ENCODE measurements around the gene UBE2E3.

The UBE2E3 gene

DNA sequence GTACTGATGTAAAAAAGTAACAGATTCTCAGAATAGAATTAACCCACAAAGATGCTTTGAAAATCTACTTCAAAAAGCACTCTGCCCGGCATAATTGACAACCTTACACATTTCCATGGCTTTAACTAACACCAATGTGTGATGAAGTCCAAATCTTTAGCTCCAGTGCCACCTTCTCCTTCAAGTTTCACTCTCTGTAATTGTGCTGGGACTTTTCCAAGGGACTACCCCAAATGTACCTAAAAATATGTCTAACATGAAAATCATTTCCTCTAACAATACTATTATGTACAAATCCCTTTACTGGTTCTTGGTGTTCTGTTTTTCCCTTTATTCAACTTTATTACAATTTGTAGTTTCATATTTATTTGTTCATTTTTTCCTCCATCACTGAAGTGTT lies 20.6 kb upstream of the UBE2E3 start:
- Mint-ChIP-seq H3K9me3 (no peaks in the 10 kb centered on the region), H3K4me1 (no peaks in the 10 kb centered on the region), H3K36me3 (no peaks in the 10 kb centered on the region), H3K4me3 (no peak overlapping the region), H3K27me3 (peaks cover 11% of the 10 kb centered on the region), H3K27ac (no peak overlapping the region)
- ATAC-seq (ENCODE audit: low read depth), result no peak
- DNase-seq (ENCODE audit: low spot score in 2 of 2), result no peak

DNA sequence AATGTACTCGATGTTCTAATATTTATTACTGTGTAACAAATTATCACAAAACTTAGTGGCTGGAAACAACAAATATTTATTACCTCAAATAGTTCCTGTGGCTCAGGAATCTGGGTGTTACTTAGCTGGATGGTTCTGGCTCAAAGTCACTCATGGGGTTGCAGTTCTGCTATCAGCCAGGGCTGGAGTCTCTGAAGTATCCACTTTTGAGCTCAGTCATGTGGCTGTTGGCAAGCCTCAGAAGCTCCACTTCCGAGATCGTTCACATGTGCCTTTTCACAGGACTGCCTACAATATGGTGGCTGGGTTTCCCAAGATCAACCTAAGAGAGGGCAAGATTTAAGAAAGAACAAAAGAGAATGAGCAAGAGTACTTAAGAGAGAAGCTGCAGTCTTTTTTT lies 19.4 kb upstream of the UBE2E3 start:
- Mint-ChIP-seq H3K4me1 (no peaks in the 10 kb centered on the region), H3K4me3 (no peak overlapping the region), H3K27ac (no peak overlapping the region), H3K9me3 (no peaks in the 10 kb centered on the region), H3K27me3 (peaks cover 13% of the 10 kb centered on the region), H3K36me3 (no peaks in the 10 kb centered on the region)
- ATAC-seq (ENCODE audit: low read depth), result no peak
- no peak for DNase-seq (ENCODE audit: low spot score in 2 of 2)

DNA sequence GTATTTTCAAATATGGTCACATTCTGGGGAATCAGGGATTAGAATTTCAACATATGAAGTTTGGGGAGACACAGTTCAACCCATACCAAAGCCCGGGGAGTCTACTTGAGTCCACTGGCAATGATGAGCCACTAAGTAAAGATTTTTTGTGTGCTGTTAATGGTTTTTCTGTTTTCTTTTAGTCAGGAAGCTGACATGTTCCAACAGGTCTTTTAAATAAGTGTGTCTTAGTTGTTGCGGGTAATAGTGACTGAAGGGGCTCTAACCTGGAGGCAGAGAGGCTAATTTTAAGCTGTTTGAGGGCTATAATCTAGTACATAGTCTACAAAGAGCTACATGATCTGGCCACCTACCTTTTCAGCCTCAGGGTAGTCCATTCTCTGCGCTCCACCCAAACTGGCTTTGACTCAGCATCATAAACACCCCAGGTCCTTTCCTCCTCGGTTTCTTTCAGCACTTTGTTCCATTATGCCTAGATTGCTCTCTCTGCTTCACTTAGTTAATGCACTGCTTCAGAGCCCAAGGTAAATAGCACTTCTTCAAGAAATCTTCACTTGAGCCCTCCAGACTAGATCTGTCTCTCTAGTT lies 17.6 kb upstream of the UBE2E3 start:
- Mint-ChIP-seq H3K9me3 (no peaks in the 10 kb centered on the region), H3K4me3 (no peak overlapping the region)
- no peak for ATAC-seq (ENCODE audit: low read depth)

DNA sequence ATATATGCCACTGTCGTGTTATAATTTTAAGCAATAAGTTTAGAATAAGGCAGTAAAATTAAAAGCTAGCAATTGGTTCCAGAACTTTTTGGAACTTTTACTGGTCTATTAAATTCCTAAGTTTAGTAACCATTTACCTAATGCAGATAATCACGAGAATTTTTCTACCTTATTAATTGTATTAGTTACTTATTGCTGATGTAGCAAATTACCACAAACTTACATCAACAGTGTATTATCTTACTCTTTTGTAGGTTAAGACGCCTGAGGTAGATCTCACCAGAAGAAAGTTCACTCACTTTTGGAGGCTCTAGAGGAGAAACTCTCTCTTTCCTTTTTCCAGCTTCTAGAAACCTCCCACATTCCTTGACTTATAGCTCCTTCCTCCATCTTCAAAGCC lies 14.0 kb upstream of the UBE2E3 start:
- H3K27me3 Mint-ChIP-seq, result peaks cover 10% of the 10 kb centered on the region
- DNase-seq (ENCODE audit: low spot score in 2 of 2) (no peak), ATAC-seq (ENCODE audit: low read depth) (no peak)
- H3K36me3 Mint-ChIP-seq, result no peaks in the 10 kb centered on the region
- no peaks in the 10 kb centered on the region for H3K4me1 Mint-ChIP-seq
- H3K9me3 Mint-ChIP-seq, result no peaks in the 10 kb centered on the region
- no peak overlapping the region for H3K27ac Mint-ChIP-seq
- H3K4me3 Mint-ChIP-seq, result no peak overlapping the region

More for the DNA sequence above, 17.6 kb upstream of the UBE2E3 start:
- Mint-ChIP-seq H3K4me1 (no peaks in the 10 kb centered on the region), H3K27me3 (peaks cover 11% of the 10 kb centered on the region), H3K36me3 (no peaks in the 10 kb centered on the region), H3K27ac (no peak overlapping the region)
- DNase-seq (ENCODE audit: low spot score in 2 of 2), result no peak

DNA sequence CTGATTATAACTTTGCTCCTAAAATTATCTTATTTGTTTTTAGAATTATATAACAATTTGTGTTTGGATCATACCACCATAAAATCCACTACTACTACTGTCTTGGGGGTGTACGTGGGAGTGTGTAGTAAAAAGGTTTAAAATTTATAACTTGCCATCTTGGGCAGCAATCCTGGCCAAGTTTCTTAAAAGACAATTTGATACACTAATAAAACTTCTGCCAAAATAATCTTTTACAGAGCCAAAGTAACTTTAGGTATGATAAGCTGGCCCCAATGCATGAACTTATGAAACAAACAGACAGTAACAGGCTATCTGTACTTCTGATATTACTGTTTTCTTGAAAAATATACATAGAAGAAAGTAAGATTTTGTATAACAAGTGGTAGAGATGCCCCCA lies 11.3 kb upstream of the UBE2E3 start:
- H3K27me3 Mint-ChIP-seq, result peaks cover 2% of the 10 kb centered on the region
- no peak overlapping the region for H3K4me3 Mint-ChIP-seq
- no peak overlapping the region for H3K27ac Mint-ChIP-seq
- no peaks in the 10 kb centered on the region for H3K36me3 Mint-ChIP-seq
- no peak for DNase-seq (ENCODE audit: low spot score in 2 of 2)
- H3K9me3 Mint-ChIP-seq, result no peaks in the 10 kb centered on the region
- no peak for ATAC-seq (ENCODE audit: low read depth)
- H3K4me1 Mint-ChIP-seq, result no peaks in the 10 kb centered on the region

DNA sequence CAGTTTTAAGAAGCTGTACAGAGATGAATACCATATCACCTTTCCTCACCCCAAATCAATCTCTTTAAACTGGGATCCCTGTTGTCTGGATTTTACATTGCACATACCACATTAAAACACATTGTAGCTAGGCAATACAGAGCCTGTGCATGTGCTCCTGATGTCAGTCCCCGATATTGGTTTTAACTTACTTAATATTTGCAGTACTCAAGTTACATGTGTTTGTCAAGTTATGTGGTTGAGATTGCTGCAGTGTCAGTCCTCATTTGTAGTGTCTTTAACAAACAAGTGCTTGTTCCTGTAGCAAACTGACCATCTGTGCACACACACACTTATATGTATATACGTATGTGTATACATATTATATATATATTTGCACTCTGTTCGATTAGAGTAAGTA lies 10.4 kb upstream of the UBE2E3 start:
- ATAC-seq (ENCODE audit: low read depth) (no peak), DNase-seq (ENCODE audit: low spot score in 2 of 2) (no peak)
- Mint-ChIP-seq H3K27me3 (peaks cover 2% of the 10 kb centered on the region), H3K9me3 (no peaks in the 10 kb centered on the region), H3K27ac (no peak overlapping the region), H3K4me1 (no peaks in the 10 kb centered on the region), H3K36me3 (no peaks in the 10 kb centered on the region), H3K4me3 (no peak overlapping the region)

DNA sequence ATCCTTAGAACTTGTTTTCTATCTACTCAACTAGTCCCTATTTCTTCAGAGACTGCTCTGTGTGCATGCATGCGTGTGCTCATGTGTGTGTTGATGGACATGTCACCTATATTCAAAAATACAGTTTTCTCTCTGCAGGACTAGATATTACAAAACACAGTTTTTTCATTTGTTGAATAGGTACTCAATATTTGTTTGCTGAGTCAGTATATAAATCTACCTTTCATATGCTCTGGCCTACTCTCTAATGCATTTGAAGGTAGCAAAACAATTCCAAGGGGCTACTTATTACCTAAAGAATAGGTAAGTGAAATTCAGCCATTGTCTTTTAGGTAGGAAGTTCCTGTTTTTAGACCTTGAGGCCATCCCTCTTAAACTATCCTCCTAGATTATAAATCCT lies 8.6 kb upstream of the UBE2E3 start:
- DNase-seq (ENCODE audit: low spot score in 2 of 2) (no peak), ATAC-seq (ENCODE audit: low read depth) (no peak)
- no peaks in the 10 kb centered on the region for H3K4me1 Mint-ChIP-seq
- H3K27ac Mint-ChIP-seq, result no peak overlapping the region
- H3K27me3 Mint-ChIP-seq, result no peaks in the 10 kb centered on the region
- H3K9me3 Mint-ChIP-seq, result no peaks in the 10 kb centered on the region
- H3K4me3 Mint-ChIP-seq, result no peak overlapping the region
- H3K36me3 Mint-ChIP-seq, result no peaks in the 10 kb centered on the region

DNA sequence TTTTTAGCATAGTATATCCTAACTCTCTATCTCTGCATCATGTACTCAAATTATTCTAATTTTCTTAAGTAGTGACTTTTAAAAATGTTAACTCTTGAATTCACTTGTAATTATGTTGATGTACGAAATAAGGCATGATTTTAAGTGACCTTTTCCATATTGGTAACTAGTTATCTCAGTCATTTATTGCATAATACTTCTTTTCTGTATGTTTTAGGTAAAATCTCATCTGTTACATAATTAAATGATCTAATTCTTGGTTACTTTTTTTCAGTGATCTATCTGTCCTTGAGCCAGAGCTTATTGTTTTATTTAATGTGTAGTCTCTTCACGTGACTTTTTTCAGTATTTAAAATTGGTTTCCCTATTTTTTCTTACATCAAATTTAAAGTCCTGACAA lies 4.8 kb upstream of the UBE2E3 start:
- H3K4me1 Mint-ChIP-seq, result peaks cover 5% of the 10 kb centered on the region
- H3K4me3 Mint-ChIP-seq, result no peak overlapping the region
- H3K27me3 Mint-ChIP-seq, result no peaks in the 10 kb centered on the region
- H3K36me3 Mint-ChIP-seq, result no peaks in the 10 kb centered on the region
- no peak overlapping the region for H3K27ac Mint-ChIP-seq
- H3K9me3 Mint-ChIP-seq, result no peaks in the 10 kb centered on the region
- DNase-seq (ENCODE audit: low spot score in 2 of 2) (no peak), ATAC-seq (ENCODE audit: low read depth) (no peak)

DNA sequence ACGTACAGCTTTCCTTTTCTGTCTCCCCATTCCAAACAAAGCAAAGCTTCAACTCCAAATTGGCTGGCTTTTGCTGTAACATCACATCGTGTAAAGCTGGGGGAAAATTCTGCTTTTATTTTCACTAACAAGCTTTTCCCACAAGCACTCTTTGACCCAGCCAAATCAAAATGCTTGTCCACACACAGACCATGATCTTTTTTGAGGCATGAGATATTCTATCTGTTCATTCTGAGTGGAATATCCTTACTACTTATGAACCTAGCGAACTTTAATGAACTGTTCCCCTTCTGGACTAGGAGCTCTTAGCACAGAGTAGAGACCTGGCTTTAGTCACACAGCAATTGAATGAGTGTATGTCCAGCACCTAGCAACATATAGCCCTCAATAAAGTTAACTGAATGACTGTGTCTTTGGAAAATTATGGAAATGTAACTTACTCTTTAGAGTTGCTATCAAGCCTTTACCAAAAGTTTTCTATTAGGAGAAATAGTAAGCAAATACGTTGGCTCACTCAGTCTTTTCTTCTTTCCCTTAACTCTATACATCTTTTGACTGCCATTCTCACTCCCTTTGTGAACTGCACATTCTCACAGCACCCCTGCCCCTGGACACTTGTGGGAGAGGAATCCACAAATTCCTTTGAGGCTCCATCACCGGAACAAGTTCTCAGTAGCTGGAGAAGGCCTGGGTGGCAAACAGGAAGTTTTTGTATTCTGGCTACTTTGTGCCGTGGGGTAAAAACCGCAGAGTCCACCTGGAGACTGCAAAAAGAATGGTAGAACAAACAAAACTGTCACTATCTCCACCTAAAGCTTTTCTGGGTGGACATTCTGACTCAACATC lies 1.3 kb upstream of the UBE2E3 start:
- H3K9me3 Mint-ChIP-seq, result no peaks in the 10 kb centered on the region
- H3K4me1 Mint-ChIP-seq, result peaks cover 13% of the 10 kb centered on the region
- H3K36me3 Mint-ChIP-seq, result peaks cover 3% of the 10 kb centered on the region
- no peaks in the 10 kb centered on the region for H3K27me3 Mint-ChIP-seq
- H3K4me3 Mint-ChIP-seq, result peak overlapping the region; percentile 83
- no peak for ATAC-seq (ENCODE audit: low read depth)
- peak overlapping the region; percentile 92 for H3K27ac Mint-ChIP-seq
- DNase-seq (ENCODE audit: low spot score in 2 of 2), result no peak

DNA sequence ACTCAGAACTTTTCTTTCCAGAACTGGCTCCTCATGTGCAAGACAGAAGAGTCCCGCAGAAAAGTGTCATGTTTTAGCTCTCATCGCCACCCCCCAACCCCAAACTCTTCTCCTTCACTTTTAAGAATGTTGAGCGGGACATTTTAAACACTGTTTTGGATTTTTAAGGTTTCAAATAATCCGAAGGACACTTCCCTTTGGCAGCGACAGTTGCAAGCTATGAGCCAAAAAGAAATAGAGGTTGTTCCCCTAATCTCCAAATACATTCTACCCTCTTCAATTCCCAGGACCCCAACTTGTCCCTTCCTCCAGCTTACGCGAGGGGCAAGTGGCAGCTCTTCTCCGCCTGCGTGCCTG lies 678 bp upstream of the UBE2E3 start:
- ATAC-seq (ENCODE audit: low read depth) (no peak), DNase-seq (ENCODE audit: low spot score in 2 of 2) (no peak)
- peaks cover 13% of the 10 kb centered on the region for H3K4me1 Mint-ChIP-seq
- H3K4me3 Mint-ChIP-seq, result peak overlapping the region; percentile 83
- peaks cover 3% of the 10 kb centered on the region for H3K36me3 Mint-ChIP-seq
- no peaks in the 10 kb centered on the region for H3K9me3 Mint-ChIP-seq
- peak overlapping the region; percentile 92 for H3K27ac Mint-ChIP-seq
- no peaks in the 10 kb centered on the region for H3K27me3 Mint-ChIP-seq

DNA sequence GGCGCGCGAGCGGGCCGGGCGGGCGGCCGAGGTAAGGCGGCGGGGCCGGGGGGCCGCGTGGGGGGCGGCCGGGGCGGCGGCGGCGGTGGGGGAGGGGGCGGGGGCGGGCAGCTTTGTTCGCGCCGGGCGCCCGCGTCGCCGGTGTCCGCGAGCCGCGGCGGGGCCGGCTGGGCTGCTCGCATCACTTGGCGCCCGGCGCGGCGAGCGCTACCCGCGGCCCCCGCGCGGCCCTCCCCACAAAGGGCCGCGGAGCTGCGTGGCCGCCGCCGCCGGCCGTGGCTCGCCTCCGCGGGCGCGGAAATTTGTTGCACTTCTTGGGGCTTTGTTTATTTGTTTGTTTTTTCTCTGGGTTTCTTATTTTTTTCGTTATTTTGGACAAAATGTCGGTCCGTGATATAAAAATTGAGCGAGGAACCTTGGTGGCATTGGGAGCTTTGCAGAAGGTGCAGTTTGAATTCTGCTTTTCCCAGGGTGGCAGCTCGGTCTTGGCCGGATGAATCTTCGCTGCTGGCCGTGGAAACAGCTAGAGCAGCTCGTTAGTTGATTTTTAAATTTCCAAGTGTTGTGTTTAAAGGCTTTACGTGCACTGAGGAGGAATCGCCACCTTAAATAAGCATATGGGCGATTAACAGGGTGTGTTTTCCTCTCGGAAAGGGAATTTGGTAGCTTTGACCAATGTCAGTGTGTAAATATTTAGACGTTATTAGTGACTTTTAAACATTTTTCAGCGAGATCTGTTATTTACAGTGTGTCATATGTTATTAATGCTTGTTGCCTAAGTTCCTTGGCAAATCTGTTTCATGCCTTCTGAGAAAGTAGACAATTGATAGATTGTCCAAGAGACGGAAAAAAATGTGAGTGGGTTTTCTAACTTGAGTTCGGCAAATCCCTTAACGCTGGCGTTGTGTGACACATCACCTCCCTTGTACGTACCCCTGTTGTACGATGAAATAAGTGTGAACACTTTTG lies 822 bp downstream of the UBE2E3 start:
- Mint-ChIP-seq H3K9me3 (no peaks in the 10 kb centered on the region), H3K27ac (peak overlapping the region; percentile 91), H3K4me3 (peak overlapping the region; percentile 96), H3K36me3 (peaks cover 7% of the 10 kb centered on the region), H3K27me3 (no peaks in the 10 kb centered on the region), H3K4me1 (peaks cover 17% of the 10 kb centered on the region)
- ATAC-seq (ENCODE audit: low read depth), result peak; percentile 8
- peak in 1 of 2 donors; percentile 19 for DNase-seq (ENCODE audit: low spot score in 2 of 2)

DNA sequence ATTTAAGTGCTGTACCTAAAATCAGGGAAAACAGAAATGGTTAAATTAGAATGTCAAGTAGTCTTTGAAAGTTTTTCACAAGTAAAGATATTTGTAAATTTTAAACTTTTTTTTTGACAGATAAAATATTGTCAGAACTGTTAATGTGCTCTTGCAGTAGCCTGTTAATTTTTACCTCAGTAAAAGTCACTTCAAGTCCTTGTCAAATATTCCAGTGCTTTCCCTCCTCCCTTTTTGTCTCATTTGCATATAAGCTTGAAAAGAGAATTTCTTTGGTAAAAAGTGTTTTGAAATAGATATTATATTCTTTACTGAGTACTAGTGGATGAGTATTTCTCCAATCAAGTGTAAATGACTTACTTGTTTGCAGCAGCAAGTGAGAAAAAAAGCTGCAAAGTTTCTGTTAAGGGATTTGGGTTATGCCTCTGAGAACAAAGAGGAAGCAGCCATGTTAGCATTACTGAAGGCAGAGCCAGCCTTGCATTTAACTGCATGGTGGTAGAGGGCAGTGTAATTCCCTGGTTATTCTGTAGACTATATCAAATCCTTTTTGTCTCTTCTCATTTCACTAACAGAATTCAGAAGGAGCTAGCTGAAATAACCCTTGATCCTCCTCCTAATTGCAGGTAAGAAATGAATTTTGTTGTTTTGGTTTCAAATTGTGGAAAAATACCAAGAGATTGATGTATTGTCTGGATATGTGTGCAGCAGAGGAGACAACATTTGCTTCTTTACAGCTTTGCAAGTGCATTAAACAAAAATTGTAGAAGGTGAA lies 3.2 kb downstream of the UBE2E3 start:
- H3K9me3 Mint-ChIP-seq, result no peaks in the 10 kb centered on the region
- no peak overlapping the region for H3K4me3 Mint-ChIP-seq
- peak in 1 of 2 donors; percentile 35 for DNase-seq (ENCODE audit: low spot score in 2 of 2)
- H3K27ac Mint-ChIP-seq, result no peak overlapping the region
- H3K36me3 Mint-ChIP-seq, result peaks cover 8% of the 10 kb centered on the region
- peaks cover 17% of the 10 kb centered on the region for H3K4me1 Mint-ChIP-seq
- peak; percentile 41 for ATAC-seq (ENCODE audit: low read depth)
- no peaks in the 10 kb centered on the region for H3K27me3 Mint-ChIP-seq

DNA sequence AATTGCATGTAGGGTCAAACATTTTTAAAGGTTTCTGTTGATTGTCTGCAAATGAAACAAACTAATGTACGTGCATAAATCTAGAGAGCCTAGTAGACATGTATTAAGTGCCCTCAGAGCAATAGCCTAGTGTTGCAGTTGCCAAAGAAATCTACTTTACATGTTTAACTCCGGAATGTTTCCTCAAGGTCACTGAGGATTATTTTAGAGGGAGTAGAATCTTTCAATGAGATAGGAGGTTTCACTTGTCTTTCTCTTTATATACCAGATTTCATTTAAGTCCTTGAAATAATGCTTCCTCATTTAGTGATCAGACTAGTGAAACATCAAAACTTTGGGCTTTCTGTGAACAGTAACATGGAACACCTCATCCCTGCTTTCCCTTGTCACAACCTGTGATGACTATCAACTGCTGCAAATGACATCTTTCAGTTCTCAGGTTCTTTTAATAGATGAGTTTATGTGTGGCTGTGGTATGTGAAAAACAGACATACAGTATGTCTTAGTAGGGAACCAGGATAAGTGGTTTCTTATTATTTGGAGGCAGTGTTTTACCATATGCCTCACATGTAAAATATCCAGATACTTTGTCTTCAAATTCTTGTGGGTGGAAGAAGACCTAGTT lies 5.5 kb downstream of the UBE2E3 start:
- DNase-seq (ENCODE audit: low spot score in 2 of 2), result no peak
- H3K4me1 Mint-ChIP-seq, result peaks cover 17% of the 10 kb centered on the region
- H3K4me3 Mint-ChIP-seq, result no peak overlapping the region
- no peaks in the 10 kb centered on the region for H3K9me3 Mint-ChIP-seq
- no peaks in the 10 kb centered on the region for H3K27me3 Mint-ChIP-seq
- peaks cover 12% of the 10 kb centered on the region for H3K36me3 Mint-ChIP-seq
- no peak for ATAC-seq (ENCODE audit: low read depth)
- no peak overlapping the region for H3K27ac Mint-ChIP-seq
